Stimulated activated naive CD4-positive, alpha-beta T cell treated with Interleukin-2 at 50 U/mL for 16 hours (primary cell): Measurements from ENCODE around the gene INTS1.

Experiments
- DNase-seq: peaks from one replicate; lab custom pipeline; 2025; lab: John Stamatoyannopoulos, UW

Gene INTS1, protein sequence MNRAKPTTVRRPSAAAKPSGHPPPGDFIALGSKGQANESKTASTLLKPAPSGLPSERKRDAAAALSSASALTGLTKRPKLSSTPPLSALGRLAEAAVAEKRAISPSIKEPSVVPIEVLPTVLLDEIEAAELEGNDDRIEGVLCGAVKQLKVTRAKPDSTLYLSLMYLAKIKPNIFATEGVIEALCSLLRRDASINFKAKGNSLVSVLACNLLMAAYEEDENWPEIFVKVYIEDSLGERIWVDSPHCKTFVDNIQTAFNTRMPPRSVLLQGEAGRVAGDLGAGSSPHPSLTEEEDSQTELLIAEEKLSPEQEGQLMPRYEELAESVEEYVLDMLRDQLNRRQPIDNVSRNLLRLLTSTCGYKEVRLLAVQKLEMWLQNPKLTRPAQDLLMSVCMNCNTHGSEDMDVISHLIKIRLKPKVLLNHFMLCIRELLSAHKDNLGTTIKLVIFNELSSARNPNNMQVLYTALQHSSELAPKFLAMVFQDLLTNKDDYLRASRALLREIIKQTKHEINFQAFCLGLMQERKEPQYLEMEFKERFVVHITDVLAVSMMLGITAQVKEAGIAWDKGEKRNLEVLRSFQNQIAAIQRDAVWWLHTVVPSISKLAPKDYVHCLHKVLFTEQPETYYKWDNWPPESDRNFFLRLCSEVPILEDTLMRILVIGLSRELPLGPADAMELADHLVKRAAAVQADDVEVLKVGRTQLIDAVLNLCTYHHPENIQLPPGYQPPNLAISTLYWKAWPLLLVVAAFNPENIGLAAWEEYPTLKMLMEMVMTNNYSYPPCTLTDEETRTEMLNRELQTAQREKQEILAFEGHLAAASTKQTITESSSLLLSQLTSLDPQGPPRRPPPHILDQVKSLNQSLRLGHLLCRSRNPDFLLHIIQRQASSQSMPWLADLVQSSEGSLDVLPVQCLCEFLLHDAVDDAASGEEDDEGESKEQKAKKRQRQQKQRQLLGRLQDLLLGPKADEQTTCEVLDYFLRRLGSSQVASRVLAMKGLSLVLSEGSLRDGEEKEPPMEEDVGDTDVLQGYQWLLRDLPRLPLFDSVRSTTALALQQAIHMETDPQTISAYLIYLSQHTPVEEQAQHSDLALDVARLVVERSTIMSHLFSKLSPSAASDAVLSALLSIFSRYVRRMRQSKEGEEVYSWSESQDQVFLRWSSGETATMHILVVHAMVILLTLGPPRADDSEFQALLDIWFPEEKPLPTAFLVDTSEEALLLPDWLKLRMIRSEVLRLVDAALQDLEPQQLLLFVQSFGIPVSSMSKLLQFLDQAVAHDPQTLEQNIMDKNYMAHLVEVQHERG (N-terminal part only)

DNA sequence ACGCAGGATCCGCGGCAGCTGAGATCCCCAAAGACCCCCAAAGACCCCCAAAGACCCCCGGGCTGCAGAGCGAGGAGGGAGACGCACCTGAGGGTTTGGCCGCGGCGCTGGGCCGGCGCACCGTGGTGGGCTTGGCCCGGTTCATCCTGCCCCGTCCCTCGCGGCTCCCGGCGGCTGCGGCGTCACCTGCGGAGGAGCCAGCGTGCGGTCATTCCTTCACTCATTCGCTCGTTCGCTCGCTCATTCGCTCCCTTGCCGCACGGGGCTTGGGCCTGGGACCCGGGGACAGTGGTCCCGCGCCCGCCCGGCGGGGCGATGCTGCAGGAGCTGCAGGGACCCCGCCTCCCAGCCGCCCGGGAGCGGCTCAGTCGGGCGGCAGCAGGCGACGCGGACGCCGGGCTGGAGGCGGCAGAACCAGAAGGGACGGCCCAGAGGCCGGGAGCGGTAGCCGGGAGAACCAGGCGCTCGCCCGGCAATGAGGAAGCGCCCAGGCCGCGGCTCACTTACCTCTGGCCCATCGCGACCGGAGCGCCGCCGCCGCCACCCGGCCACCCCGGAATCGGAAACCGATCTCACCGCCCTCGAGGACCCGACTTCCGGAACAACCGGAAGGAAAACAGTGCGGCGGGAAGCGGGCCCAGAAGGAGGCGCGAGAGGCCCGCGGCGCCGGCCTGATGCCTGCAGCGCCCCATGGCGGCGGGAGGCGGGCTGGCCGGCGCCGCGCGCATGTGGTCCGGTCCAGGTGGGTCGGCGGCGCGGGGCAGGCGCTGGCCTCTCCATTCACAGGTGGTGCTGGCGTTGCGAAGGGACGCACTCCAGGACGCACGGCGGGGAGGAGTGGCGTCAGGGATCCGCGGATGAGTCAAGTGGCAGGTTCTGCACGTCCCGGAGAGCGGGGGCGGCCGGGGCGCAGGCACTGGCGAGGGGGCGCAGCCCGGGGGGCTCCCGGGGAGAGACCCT, at the start of gene INTS1:
Gene INTS1 (minus strand): TSS at position 574 of the 960 bp plus-strand sequence. CDS start 429 bp downstream, at position 145.
- peak; percentile 88 for DNase-seq

DNA sequence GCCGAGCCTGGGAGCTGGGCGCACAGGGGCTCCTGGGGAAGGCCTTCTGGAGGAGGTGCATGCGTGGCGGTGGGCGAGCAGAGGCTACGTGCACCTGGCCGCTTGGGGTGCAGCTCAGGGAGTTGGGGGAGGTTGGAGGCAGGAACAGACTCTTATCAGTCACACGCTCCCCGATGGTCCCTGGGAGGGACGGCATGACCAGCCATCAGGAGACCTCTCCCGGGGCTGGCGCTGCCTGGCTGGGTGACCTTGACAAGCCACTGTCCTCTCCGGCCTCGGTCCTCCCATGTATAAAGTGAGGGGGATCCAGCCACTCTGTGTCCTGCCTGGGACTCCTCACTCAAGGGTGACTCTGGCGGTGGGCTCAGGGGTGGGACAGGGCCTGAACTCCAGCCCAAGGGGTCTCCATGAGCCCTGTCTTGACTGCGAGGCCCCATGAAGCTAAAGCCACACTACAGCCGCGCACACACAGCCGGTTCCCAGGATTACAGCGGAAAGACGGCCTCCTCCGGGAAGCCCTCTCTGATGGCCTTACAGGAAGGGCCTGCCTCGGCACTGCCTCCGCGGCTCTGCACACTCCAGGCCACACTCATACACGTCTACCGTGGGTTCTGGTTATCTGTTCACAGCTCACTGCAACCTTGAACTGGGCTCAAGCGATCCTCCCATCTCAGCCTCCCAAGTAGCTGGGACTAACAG, 49.5 kb upstream of the INTS1 start:
- no peak for DNase-seq

DNA sequence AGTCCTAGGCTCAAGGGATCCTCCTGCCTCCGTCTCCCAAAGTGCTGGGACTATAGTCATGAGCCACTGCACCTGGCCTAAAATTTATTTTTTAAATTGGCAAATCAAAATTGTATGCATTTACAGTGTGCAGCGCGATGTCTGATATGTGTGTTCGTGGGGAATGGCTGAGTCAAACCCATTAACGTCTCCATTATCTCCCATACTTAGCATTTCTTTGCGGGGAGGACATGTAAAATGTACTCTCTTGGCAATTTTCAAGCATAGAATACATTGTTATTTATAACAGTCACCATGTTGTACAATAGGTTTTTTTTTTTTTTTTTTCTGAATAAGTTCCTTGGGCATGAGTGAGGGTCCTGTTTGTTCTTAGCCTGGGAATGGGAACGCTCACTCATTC, 48.0 kb upstream of the INTS1 start:
- no peak for DNase-seq

DNA sequence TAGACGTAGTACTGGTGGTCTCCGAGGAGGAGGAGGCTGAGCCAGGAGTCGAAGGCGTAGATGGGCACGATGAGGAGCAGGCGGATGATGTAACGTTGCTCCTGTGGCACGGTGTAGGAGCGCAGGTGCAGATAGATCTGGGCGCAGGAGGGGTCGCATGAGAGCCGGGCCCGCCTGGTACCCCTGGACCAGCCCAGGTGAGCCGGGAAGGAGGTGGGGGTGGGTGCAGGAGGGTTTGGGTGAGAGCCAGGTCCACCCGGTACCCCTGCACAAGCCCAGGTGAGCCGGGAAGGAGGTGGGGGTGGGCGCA, 46.6 kb upstream of the INTS1 start:
- no peak for DNase-seq

DNA sequence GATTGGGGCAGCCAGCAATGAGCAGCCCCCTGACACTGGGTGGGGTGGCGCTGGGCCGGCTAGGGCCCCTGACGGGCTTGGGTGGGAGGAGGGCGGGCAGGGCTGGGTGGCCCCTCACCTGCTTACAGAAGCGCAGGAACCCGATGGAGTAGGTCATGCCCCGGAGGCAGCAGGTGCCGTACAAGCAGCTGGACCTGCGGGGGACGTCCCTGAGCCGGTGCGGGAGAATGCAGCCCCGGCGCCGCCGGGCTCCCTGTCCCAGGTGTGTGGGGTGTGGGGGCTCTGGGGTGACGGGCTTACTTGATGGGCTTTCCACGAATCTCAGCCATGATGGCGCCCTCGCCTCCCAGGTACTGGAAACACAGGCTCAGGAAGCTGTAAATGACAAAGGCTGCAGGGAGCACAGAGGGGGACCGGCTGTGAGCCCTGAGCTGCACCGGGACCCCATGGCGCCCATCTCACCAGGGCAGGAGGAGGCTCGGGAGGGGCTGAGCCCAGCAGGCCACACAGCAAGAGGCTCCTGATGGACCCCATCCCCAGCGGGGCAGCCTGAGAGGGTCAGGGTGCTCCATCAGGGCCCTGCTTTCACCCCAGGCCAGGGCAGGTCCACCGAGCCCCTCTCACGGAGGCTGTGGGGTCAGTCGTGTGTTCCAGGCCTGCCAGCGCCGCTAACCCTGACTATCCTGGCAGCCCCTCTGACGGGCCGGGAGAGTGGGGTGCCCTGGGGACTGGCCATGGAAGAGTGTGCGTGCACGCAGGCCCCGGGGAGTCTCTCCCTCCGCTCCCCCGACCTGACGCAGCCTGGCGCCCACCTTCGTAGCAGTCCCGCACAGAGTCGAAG, 46.0 kb upstream of the INTS1 start:
- no peak for DNase-seq

DNA sequence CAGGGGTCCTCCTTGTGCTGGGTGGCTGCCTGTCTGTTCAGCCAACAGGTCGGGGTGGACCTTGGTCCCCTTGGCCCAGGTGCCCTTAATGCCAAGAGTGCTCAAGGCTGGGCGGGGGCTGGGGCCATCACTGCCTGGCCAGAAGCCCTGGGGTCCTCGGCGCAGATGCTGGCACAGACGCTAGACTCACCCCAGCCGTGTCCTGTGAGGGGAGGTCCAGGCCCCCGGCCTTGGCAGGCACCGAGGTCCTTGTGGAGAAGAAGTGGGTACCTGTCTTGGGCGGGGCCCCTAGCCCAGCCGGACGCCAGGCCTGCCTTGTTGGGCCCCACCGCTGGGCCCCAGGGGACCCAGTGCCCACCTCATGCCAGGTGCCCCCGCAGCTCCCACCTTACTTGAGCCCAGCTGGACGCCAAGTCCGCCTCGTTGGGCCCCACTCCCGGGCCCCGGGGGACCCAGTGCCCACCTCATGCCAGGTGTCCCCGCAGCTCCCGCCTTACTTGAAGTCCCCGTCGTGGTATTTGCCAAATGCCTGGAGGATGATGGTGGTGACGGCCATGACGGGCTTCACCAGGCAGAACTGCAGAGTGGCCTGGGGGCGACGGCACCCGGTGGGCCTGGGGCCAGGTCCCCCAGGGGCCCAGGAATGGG, 45.3 kb upstream of the INTS1 start:
- DNase-seq: no peak

DNA sequence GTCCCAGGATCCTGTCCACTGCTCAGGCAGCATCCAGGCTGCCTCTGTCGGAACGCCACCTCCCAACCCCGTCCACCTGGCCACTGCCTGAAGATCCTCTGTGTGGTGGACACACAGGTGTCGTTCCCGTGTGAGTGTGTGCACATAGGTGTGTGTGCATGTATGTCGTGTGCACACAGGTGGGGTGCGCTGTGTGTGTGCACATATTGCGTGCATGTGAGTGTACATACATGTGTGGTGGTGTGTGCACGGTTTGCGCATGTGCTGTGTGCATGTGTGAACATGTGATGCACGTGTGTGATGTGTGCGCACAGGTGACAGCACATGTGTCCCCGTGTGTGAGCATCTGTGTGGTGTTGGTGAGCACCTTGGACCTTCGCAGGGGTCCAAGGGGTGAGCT, 44.8 kb upstream of the INTS1 start:
- DNase-seq: no peak

DNA sequence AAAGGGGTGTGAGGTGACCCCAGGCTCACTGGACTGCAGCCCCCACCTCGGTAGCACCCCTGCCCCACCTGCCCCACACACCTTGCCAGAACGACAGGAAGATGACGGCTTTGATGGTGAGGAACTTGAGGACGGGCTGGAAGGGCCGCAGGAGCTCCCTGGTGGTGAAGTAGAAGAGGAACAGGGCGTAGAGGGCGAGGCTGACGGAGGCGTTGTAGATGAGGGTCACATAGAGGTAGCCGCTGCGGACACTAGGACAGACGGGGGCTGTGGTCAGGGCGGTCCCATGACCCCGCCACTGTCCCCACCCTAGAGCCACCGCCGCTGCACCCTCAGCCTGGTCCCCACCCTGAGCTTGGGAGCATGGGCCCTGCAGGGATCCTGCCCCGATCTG, 44.2 kb upstream of the INTS1 start:
- no peak for DNase-seq

DNA sequence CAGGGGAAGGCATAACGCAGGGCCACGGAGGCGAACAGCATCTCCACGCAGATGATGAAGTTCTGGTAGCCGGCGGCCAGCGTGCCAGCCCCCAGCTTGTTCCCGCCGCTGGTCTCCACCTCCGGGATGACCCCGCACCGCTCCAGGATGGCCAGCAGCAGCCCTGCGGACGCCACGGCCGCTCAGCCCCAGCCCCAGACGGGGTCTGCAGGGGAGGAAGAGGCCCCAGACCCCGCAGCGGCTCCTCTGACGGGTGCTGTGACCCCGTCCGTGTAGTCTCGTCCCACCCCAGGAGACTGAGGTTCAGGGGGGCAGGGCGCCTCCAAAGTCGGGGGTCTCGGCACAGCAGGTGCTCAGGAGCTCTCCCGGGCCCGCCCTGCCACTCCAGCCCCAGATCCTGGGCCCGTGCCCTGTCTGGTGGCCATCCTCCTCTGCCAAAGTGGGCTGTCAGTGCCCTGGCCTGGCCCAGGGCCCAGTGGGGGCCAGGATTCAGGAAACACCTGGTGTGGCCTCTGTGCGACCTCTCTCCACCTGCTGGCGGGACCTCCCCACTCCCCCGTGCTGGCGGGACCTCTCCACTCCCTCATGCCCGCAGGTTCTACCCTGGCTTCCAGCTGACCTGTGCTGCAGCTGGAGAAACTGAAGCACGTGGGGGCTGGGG, 43.7 kb upstream of the INTS1 start:
- DNase-seq: no peak

DNA sequence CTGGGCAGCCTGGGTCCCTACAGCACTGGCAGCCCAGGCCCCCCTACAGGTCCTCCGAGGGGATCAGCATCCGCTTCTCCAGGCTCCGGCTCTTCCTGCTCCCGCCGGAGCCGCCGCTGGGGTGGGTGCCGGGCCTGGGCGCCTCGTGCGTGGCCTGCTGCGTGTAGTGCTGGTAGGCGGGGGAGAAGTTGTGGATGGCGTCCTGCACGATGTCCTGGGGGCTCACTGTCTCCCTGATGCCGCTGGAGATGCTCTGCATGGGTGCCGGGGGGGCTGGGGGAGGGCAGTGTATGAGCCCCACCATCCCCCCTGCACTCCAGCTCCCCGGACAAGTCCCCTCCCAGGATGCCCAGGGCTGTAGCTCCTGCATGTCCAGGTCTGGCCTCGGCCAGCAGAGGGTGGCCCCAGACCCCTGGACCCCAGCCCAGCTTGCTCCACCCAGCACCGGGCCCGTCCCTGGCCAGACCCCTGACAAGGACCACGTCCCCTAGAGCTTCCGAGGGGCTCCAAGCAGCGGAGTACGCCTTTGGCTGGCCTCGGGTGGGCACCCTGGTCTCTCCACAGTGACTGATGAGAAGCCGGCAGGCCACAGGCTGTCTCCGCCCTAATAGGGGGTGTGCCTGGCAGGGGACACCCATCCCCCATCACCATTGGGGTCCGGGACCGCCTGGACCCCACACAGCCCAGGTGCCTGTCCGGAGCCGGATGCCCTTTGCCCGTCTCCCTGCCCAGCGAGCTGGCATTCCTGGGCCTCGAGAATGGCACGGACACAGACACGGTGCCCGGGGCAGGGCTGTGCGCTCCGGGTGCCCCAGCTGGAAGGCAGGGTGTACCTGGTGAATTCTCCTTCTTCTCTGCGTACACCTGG, 43.0 kb upstream of the INTS1 start:
- no peak for DNase-seq

DNA sequence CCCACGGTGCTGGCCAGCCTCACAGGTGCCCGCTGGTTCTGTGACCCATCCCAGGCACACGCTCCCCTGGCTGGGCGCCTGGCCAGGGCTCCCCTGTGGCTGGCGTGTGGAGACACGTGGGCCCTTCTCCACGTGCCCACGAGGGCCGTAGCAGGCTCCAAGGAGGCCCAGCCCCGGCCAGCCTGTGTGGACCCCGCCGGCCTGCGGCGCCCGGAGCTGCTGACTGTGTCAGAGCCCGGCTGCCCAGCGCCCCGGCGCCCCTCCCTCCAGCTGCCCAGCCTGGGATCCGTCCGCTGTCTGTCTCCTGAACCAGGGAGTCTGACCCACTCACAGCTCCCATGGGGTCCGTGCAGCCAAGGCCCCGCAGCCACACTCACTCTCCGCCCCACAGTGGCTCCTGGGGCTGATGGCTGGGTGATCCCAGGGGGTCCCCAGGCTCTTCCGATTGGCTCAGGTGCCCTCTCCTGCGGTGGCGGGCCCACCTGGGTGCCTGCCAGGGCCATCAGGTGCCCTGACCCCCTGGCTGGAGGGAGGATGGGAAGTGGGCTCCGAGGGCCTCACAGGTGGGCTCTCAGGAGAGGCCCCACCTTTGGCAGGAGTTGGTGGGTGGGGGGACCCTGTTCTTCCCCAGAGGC, 42.2 kb upstream of the INTS1 start:
- DNase-seq: no peak

DNA sequence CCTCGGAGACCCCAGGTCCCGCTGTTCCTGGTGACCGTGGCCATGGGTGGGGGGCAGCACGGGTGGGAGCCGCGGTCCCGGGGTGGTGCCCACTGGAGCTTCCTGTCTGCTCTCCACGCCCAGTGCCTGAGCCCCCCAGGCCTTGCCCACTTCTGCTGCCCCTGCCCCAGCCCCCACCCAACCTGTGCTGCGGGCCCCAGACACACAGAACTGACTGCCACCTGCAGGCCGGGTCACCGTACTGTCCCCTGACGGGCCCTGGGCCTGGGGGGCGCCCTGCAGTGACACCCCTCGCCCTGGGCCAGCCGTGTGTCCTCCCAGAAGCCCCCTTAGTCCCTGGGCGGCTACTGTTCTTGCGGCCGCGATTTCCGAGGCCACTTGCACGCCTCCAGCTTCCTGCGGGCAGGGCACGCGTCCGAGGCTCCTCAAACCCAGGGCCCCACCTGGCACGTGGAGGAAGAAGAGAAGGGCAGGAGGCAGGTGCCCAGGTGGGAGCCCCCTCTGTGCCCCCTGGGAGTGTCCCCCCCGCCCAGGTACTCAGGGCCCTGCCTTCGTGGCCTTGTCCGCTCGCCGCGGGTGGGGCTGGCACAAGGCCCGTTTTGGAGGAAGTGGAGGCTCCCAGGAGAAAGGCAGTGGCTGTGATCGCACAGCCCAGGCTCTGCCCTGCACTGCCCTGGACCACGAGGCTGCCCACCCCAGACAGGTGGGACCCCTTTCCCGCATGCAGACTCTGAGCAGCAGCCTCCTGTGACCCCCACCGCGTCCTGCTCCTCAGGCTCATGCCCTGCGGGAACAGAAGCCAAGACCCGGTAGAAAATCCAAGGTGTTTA, 41.4 kb upstream of the INTS1 start:
- no peak for DNase-seq

DNA sequence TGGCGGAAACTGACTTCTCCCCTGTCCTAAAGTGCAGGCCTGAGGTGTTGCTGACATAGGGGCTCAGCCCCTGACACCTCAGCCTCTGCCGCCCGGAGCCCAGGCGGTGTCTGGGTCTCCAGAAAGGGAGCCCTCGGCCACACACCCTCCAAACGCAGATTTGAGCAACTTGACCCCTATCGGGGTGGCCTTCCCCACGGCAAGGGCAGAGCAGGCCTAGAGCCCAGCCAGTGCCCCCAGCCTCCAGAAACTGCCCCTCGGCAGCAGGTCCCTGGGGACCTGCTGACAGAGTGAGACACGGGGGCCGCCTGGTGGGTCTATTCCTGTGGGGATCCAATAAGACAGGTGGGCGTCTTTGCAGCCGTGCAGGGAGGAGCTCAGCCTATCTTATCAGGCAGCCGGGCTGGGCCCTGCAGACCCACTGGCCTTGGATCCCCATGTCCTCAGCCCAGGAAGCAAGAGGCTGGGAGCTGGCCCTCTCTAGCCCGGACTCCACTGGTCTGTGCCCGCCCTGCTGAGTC, 40.8 kb upstream of the INTS1 start:
- DNase-seq: no peak

DNA sequence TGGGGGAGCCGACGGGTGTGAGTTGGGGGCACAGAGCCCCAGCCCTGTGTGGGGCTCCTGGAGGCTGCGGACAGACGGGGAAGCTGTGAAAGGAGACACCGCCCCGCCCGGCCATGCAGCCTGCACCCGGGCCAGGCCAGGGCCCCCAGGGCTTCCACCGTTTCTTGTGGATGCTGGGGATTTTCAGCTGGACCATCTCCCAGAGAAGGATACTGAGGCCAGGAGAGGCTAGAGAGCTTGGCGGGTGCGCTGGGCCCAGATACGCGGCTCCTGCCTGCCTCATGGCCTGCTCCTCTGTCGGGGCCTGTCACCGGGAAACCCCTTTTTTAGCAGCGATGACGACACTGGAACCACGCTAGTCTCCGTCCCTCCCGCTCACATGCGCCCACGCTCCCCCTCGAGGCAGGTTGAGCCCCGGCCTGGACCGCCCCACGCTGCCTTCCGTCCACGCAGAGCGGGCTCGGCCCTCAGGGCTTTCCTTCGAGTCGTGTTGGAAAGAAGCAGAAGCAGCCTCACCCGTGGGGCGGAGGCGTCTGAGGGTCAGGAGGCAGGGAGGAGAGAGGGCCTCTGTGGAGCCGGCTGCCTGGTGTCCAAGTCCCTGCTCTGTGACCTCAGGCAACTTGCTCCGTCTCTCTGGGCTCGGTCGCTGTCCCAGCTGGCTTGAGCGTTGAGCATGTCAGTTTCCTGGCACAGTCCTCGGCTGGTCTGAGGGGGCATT, 40.1 kb upstream of the INTS1 start:
- DNase-seq: peak; percentile 23

DNA sequence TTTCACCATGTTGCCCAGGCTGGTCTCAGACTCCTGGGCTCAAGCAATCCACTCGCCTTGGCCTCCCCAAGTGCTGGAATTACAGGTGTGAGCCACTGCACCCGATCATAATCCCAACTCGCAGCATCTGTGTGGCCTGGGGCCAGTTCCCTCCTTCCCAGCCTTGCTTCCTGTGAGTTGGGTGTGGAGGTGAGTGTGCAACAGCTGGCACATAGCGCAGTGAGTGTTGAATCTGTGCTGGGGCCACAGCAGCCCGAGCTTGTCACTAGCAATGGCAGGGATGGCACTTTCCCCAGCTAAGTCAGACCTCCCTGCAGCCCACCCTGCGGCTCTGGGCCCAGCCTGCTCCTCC, 39.6 kb upstream of the INTS1 start:
- DNase-seq: no peak
